ENCODE data around the gene PKP3. TPM values are rescaled to one million over a fixed set of nuclear protein-coding genes. Genes with fewer than 3 reads are reported as not detected.

The PKP3 gene
- total RNA-seq, 4 donors from 2014 or later: 0.33 to 2.8 (median 1.3) TPM

DNA sequence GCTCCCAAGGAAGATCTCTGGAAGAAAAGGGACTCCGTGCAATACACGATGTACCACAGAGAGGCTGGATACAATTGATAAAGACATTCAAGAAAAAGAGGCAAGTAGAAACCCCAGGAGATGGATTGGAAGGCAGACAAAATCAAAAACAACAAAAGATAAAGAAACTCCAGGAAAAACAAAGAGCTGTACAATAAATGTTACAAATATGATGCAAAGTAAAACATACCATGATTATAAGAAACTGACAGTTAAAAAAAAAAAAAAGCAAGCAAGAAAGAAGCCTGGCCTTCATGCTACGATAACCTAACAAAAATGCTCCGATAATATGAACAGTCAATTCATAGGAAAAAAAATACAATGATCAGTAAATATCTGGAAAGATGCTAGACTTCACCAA, 31.3 kb downstream of the PKP3 start:
- no peak for TF ChIP-seq CTCF (IDR thresholded peaks at IDR 0.05; ENCODE audit: low read depth)

DNA sequence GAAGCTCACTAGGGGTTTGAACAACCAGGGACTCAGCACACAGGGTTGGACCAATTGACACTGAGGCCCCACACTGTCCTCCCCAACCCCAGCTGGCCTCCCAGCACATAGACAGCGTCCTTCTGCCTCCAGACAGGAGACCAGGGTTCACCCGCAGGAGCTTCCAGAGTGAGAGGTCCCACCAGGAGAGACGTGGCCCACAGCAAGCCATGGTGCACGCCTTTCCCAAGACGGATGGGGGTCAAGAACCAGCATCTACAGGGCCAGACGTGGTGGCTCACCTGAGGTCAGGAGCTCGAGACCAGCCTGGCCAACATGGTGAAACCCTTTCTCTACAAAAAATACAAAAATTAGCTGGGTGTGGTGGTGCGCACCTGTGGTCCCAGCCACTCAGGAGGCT, 32.8 kb downstream of the PKP3 start:
- no peak for TF ChIP-seq CTCF (IDR thresholded peaks at IDR 0.05; ENCODE audit: low read depth)

GRCh38 chr11:428295-428694, 34.3 kb downstream of the PKP3 start:
- TF ChIP-seq CTCF (IDR thresholded peaks at IDR 0.05; ENCODE audit: low read depth): no peak

DNA sequence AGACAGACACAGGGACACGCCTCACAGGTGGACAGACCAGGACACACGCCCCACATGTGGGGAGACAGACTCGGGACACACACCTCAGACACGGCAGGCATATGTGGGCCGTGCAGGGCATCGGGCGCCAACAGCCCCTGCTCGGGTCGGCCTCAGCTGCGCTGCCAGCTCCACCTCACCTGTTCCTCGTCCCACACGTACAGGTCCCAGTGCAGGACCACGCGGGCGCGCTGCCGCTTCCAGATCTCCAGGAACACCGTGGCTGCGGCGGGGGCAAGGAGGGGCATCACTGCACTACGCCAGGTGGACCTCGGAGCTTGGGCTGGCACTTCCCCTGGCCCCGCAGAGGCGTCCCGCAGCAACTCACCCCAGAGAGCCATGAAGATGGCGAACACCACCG, 35.4 kb downstream of the PKP3 start:
- no peak for TF ChIP-seq CTCF (IDR thresholded peaks at IDR 0.05; ENCODE audit: low read depth)

GRCh38 chr11:429931-430456, 36.0 kb downstream of the PKP3 start:
- no peak for TF ChIP-seq CTCF (IDR thresholded peaks at IDR 0.05; ENCODE audit: low read depth)

DNA sequence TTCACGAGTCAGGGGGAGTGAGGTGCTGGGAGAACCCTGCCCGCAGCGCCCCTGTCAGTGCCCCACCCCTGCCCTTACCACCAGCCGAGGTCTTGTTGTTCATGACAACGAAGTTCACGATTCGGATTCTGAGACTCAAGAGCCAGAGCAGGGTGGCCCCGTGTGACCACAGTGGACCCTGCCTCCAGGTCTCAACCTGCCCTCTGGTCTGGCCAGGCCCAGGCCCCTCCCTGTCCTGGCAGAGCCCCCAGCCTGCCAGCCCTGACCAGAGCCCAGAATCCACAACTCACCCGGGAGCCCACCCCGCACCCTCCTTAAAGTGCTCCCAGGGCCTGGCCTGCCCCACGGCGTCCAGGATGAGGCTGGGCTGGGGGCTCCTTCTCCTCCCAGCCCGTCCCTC, 37.9 kb downstream of the PKP3 start:
- no peak for TF ChIP-seq CTCF (IDR thresholded peaks at IDR 0.05; ENCODE audit: low read depth)

- TF ChIP-seq CTCF (IDR thresholded peaks at IDR 0.05; ENCODE audit: low read depth): no peak
Measured at GRCh38 chr11:432501-433100, 38.6 kb downstream of the PKP3 start.
